CD4-positive, alpha-beta T cell treated with Interleukin-15 for 1 hour (primary cell): ENCODE measurements around the gene CSRP1.
"Not testable (repeated sequence)": the region's sequence is repeated elsewhere in the genome, so short reads cannot be mapped to it uniquely, and the experiment has no call there.

Source experiments
- DNase-seq: peaks from one replicate; pipeline ENCODE4 v3.0.0-alpha.2; 2020

CSRP1 gene

DNA sequence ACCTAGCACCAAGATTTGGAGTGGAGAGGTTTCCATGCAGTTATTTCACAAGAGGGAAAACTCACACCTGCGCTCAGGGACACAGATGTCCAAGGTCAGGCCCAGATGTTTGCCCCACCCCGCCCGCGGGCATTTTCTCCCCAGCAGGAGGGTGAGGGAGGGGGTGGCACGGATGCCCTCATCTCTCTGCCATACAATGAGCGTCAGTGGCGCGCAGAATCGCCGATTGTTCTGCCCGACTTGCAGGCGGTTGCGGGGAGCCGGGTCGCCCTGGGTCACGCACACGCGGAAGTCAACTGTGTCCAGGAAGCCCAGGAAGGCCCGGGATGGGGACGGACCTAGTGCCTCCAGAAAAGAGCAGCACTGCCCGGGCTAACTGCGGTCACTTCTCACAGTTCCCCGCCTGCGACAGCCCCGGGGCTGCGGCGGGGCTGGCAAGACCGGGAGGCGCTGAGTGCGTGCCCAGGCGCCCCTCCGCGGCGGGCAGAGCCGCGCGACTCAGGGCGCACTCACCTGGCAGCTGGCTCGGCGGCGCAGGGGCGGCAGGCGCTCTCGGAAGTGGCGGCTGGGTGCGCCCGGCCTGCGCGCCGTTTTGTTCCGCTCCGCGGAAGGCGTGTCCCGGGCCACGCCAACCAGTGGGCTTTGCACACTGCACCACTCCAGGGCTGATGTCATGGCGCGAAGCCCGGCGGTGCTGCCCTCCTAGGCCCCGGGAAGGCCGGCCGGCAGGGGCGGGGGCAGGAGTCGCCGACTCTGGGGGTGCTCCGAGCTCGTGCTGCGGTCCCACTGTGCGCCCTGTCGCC is at the start of gene CSRP1:
TSS of gene CSRP1 (minus strand) at position 567 of the 803 bp plus-strand sequence. CDS start 10,820 bp downstream, outside the sequence.
- DNase-seq, result peak; percentile 82

DNA sequence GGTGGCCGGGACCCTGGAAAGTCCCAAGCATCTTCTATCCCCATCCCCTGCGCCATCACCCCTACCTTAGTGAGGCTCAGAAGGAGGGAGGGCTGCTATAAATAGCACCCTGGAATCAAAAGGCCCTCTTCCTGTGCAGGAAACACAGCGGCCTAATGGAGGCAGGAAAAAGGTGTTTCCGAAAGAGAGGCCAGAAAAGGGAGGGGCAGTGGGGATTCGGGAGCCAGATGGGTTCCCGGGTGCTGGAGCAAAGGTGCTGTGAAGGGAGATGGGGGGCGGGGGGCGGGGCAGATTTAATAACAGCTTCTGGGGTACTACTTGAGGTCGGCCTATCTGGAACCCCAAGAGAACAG is 48.6 kb upstream of the CSRP1 start:
- DNase-seq, result no peak

GRCh38 chr1:201554789-201555592 is 48.1 kb upstream of the CSRP1 start:
- DNase-seq, result no peak

- no peak for DNase-seq
Measured at GRCh38 chr1:201554190-201554600, 47.3 kb upstream of the CSRP1 start.

DNA sequence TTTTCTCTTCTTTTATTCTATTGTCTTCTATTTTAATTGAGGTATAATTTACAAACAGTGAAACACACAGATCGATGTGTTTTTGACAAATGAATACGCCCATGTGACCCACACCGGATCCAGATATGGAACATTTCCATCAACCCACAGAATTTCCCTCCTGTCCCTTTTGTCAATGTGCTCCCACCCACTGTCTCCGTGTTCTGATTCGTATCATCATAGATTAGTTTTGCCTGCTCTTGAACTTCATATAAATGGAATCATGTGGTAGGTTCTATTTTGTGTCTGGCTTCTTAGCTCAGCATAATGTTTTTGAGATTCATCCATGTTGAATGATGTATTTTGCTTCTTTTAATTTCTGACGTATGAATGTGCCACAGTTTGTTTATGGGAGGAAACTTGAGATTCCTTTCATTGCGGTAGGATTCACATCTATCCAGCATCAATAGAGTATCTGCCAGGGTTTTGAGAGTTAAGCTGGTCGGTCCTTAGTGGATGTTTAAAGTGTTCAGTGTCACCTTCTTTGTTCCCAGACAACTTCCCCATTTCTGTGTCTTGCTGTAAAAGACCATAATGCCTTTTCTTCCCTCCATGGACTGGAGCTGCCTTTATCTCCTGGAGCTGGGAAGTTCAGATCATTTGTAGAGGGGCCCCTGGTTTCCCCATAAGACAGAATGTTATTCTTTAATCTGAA is 46.7 kb upstream of the CSRP1 start:
- DNase-seq, result no peak

- DNase-seq, result no peak
Measured at GRCh38 chr1:201552941-201553351, 46.0 kb upstream of the CSRP1 start.

GRCh38 chr1:201551877-201552731 is 45.2 kb upstream of the CSRP1 start:
- DNase-seq, result peak; percentile 67

GRCh38 chr1:201551096-201551495 is 44.2 kb upstream of the CSRP1 start:
- no peak for DNase-seq

GRCh38 chr1:201549522-201549921 is 42.6 kb upstream of the CSRP1 start:
- not testable (repeated sequence) for DNase-seq

- DNase-seq, result no peak
Measured at GRCh38 chr1:201545851-201546492, 39.0 kb upstream of the CSRP1 start.

GRCh38 chr1:201544710-201545109 is 37.8 kb upstream of the CSRP1 start:
- DNase-seq, result no peak

GRCh38 chr1:201543871-201544642 is 37.1 kb upstream of the CSRP1 start:
- no peak for DNase-seq

GRCh38 chr1:201542309-201543035 is 35.5 kb upstream of the CSRP1 start:
- no peak for DNase-seq

- no peak for DNase-seq
Measured at GRCh38 chr1:201540846-201541735, 34.2 kb upstream of the CSRP1 start.

- no peak for DNase-seq
Measured at GRCh38 chr1:201539561-201540431, 32.9 kb upstream of the CSRP1 start.

GRCh38 chr1:201538612-201539551 is 32.0 kb upstream of the CSRP1 start, which contains the start of gene NAV1:
Gene NAV1 (plus strand): TSS chr1:201539127. CDS start chr1:201622885, 83,758 bp downstream.
- no peak for DNase-seq
